ENCODE results near the gene PGM5. TPM values are rescaled to one million over a fixed set of nuclear protein-coding genes. Genes with fewer than 3 reads are reported as not detected.
A peak's percentile ranks its signal among the peaks of the same experiment; 100 is the strongest.

PGM5 gene
- total RNA-seq, 4 donors from 2014 or later, result 13.3 to 44.0 (median 29.9) TPM

DNA sequence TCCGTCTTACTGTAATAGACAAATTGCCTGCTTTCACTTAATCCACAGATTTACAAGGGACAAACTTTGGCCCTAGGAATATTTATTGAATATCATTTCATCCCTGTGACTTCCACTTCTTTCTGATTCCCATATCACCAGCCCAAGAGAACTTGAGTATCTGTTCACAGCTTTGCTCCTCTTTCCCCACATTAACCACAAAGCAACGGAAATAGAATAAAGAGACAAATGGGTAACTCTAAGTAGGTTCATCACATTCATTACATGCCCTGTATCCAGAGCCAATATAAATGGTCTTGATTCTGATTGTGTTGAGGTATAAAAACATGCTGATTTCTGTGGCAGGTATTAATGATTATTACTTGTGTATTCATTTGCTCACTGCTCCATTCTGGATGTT lies 142.4 kb downstream of the PGM5 start:
- Histone ChIP-seq H3K4me3 (no peak overlapping the region), H3K9me3 (no peaks in the 10 kb centered on the region), H3K36me3 (no peaks in the 10 kb centered on the region), H3K27me3 (no peaks in the 10 kb centered on the region), H3K27ac (no peak overlapping the region), H3K4me1 (peaks cover 28 to 29% of the 10 kb centered on the region in 2 donors)
- ATAC-seq, result no peak
- in situ Hi-C loops (cut with MboI; ENCODE audit: low sequenced_read_pairs in 4 of 4) (no loop called here), intact Hi-C loops (cut with DNase I; ENCODE audit: low total_unique reads) (loop anchor here (10.0 kb wide), 1 partner anchor 54 kb away; no protein-coding TSS in a partner anchor)
- TF ChIP-seq, protein P1, sequence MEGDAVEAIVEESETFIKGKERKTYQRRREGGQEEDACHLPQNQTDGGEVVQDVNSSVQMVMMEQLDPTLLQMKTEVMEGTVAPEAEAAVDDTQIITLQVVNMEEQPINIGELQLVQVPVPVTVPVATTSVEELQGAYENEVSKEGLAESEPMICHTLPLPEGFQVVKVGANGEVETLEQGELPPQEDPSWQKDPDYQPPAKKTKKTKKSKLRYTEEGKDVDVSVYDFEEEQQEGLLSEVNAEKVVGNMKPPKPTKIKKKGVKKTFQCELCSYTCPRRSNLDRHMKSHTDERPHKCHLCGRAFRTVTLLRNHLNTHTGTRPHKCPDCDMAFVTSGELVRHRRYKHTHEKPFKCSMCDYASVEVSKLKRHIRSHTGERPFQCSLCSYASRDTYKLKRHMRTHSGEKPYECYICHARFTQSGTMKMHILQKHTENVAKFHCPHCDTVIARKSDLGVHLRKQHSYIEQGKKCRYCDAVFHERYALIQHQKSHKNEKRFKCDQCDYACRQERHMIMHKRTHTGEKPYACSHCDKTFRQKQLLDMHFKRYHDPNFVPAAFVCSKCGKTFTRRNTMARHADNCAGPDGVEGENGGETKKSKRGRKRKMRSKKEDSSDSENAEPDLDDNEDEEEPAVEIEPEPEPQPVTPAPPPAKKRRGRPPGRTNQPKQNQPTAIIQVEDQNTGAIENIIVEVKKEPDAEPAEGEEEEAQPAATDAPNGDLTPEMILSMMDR (IDR thresholded peaks at IDR 0.05 in 4 of 5, conservative IDR thresholded peaks at IDR 0.05 in 1 of 5), result no peak
- TF ChIP-seq POLR2A (IDR thresholded peaks at IDR 0.05), result no peak
- no peak for DNase-seq

DNA sequence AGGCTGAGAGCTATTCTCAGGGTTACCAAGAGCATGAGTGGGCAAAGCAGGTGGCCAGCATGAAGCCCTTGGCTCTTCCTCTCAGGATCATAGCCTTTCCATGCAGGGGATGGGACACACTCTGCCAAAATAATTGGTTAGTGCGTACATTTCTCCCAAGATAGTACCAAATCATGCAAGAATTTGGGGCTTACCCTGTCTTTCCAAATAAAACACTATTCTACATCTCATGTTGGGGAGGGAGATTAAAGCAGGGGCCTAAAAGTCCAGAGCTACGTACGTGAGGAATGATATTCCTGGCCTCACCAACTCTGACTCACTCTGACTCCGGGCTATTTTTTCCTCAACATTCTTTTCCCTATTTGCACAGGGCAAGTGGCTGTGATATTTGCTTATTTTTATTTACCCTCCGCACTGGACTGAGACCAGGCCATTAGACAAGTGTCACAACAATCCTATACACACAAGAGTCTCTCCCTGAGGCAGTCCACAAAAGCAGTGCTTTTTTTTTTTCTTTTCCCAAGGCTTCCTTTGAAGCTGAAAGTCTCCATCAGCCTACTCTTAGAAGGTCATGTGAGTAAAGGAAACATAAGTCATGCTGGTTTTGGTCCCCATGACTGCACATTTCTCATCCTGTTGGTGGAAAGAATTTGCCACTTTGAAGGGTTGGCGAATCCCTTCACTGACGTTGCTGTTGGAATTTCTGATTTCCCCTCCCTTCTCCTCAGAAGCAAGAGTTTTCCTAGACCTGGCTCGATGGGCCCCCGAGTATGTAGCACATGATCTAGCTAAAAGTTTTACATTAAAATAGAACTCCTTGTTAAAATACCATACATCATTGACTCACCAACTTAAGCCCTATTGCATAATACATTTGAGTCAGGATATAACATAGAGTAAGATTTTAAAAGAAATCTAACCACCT lies 144.3 kb downstream of the PGM5 start:
- Histone ChIP-seq H3K4me1 (peaks cover 29 to 34% of the 10 kb centered on the region in 2 donors), H3K36me3 (no peaks in the 10 kb centered on the region), H3K4me3 (no peak overlapping the region), H3K27me3 (no peaks in the 10 kb centered on the region), H3K9me3 (no peaks in the 10 kb centered on the region), H3K27ac (peak overlapping the region; percentile 79 to 82 (median 80))
- no peak for DNase-seq
- intact Hi-C loops (cut with DNase I; ENCODE audit: low total_unique reads) (loop anchor here (5.0 kb wide), 1 partner anchor 62 kb away; no protein-coding TSS in a partner anchor), in situ Hi-C loops (cut with MboI; ENCODE audit: low sequenced_read_pairs in 4 of 4) (loop anchor here in 2 of 4 donors (10.0 kb wide), 1 partner anchor 64 kb away; no protein-coding TSS in a partner anchor)
- TF ChIP-seq POLR2A (IDR thresholded peaks at IDR 0.05), result no peak
- TF ChIP-seq, protein P1 (IDR thresholded peaks at IDR 0.05 in 4 of 5, conservative IDR thresholded peaks at IDR 0.05 in 1 of 5), result no peak
- ATAC-seq, result peak; percentile 86 to 91

DNA sequence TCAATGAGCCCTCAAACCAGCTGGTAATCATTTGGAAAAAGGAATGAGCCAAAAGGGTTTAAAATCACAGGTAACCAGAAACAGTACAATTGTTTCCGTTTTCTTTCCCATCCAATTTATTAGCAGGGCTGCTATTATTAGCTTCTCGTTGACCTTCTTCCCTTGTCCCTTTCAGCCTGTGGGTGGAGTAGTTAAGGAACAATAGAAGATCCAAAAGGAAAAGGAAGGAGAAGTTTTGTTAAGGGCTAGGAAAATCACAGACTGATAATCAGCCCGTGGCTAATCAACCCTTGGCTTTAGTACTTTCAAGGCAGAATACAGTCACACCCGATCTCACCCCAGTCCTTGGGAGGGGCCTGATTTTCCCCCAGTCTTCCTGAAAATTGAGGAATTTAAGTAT lies 145.9 kb downstream of the PGM5 start:
- Histone ChIP-seq H3K4me3 (no peak overlapping the region), H3K27me3 (no peaks in the 10 kb centered on the region), H3K4me1 (peaks cover 32 to 36% of the 10 kb centered on the region in 2 donors), H3K36me3 (no peaks in the 10 kb centered on the region), H3K27ac (peak overlapping the region in 3 of 4 donors; percentile 79 to 82 (median 80)), H3K9me3 (no peaks in the 10 kb centered on the region)
- intact Hi-C loops (cut with DNase I; ENCODE audit: low total_unique reads) (loop anchor here (5.0 kb wide), 1 partner anchor 60 kb away; no protein-coding TSS in a partner anchor), in situ Hi-C loops (cut with MboI; ENCODE audit: low sequenced_read_pairs in 4 of 4) (loop anchor here in 2 of 4 donors (10.0 kb wide), 1 partner anchor 63 kb away; no protein-coding TSS in a partner anchor)
- no peak for DNase-seq
- no peak for ATAC-seq
- TF ChIP-seq, protein P1 (IDR thresholded peaks at IDR 0.05 in 4 of 5, conservative IDR thresholded peaks at IDR 0.05 in 1 of 5), result no peak
- TF ChIP-seq POLR2A (IDR thresholded peaks at IDR 0.05), result no peak

DNA sequence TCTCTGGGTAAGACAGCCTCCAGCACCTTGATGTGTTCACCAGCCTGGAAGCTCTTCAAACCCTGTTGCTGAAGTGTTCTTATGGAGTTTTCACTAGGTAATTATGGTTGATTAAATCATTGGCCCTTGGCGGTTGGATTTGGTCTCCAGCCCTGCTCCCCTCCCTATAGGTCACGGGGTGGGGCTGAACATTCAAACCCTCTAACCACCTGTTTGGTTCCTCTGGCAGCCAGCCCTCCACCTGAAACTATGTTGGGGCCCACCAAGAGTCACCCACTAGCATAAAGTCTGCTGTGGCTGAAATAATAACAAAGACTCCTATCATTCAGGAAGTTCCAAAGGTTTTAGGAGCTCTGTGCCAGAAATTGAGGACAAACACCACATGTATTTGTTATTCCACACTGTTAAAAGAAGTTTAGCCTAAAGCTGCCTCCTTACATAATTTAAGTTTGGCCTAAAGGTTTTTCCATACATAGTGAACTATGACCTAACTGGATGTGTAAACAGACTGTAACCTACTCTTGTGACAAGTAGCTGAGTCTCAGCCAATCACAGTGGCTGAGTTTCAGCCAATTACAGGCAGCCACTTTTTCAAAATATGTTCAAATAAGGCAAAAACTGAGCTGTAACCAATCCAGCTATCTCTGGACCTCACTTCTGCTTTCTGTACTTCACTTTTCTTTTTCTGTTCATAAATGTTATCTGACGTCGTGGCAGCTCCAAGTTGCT lies 149.4 kb downstream of the PGM5 start:
- Histone ChIP-seq H3K9me3 (no peaks in the 10 kb centered on the region), H3K4me1 (peaks cover 22% of the 10 kb centered on the region in 2 donors), H3K4me3 (no peak overlapping the region), H3K36me3 (no peaks in the 10 kb centered on the region), H3K27me3 (no peaks in the 10 kb centered on the region), H3K27ac (peak overlapping the region; percentile 3 to 47 (median 20))
- TF ChIP-seq POLR2A (IDR thresholded peaks at IDR 0.05), result no peak
- TF ChIP-seq, protein P1 (IDR thresholded peaks at IDR 0.05 in 4 of 5, conservative IDR thresholded peaks at IDR 0.05 in 1 of 5), result no peak
- intact Hi-C loops (cut with DNase I; ENCODE audit: low total_unique reads), result no loop called here
- in situ Hi-C loops (cut with MboI; ENCODE audit: low sequenced_read_pairs in 4 of 4), result loop anchor here in 2 of 4 donors (10.0 kb wide), 1 partner anchor 59 kb away; no protein-coding TSS in a partner anchor
- ATAC-seq, result no peak
- DNase-seq, result no peak

Measured in gastrocnemius medialis (tissue), 4 donors.